ENCODE results near the gene SLC44A3.

SLC44A3 gene

GRCh38 chr1:94856868-94857267 is 36.7 kb downstream of the SLC44A3 start:
- Histone ChIP-seq H3K4me3 (no peak overlapping the region), H3K4me1 (peaks cover 15% of the 10 kb centered on the region), H3K27me3 (ENCODE audit: low read depth) (no peaks in the 10 kb centered on the region), H3K36me3 (replicated peaks) (no peaks in the 10 kb centered on the region), H3K9me3 (no peaks in the 10 kb centered on the region)
- no peak for DNase-seq (ENCODE audit: low spot score in 2 of 2)
- in situ Hi-C loops (cut with MboI; ENCODE audit: low sequenced_read_pairs), result loop anchor here (10.0 kb wide), 1 partner anchor 68 kb away; the partner anchor contains the start of gene CNN3

DNA sequence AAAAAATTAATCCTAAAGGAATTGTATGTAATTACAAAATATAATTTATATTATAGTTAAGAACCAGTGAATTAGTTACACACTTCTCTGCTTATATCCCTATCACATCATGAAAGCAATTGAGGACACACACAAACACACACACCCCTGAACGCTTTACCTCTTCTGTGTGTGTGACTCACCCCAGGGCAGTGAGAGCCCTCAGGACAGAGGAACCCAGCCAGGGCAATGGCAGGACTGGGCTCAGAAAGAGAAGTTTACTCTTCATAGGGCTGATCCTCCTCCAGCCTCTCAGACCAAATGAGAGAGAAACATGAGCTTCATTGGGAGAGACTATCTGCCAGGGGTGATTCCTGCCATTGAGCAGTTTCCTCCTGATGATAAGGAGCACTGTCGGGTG is 38.1 kb downstream of the SLC44A3 start:
- no peak for DNase-seq (ENCODE audit: low spot score in 2 of 2)
- Histone ChIP-seq H3K9me3 (no peaks in the 10 kb centered on the region), H3K27me3 (ENCODE audit: low read depth) (no peaks in the 10 kb centered on the region), H3K4me3 (no peak overlapping the region), H3K4me1 (peaks cover 15% of the 10 kb centered on the region), H3K36me3 (replicated peaks) (no peaks in the 10 kb centered on the region)
- in situ Hi-C loops (cut with MboI; ENCODE audit: low sequenced_read_pairs), result loop anchor here (10.0 kb wide), 1 partner anchor 67 kb away; the partner anchor contains the start of gene CNN3

DNA sequence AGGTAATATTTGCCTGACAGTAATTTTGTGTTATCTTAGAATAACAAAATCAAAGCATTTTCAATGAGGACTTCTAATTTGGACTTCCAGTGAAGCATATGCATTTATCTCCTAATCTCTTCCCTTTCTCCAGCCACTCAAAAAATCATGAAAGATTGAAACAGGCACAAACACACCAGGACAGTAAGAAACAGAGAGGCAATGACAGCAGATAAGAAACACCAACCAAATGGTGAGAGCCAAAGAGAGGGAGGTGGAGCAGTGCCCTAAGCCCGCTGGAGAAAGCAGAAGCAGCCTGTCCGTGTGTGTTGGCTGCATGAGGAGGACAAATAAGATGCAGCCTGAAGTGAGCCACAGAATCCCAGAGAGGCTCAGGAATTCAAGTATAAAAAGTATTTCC is 39.0 kb downstream of the SLC44A3 start:
- in situ Hi-C loops (cut with MboI; ENCODE audit: low sequenced_read_pairs), result loop anchor here (10.0 kb wide), 1 partner anchor 66 kb away; the partner anchor contains the start of gene CNN3
- Histone ChIP-seq H3K4me1 (peaks cover 15% of the 10 kb centered on the region), H3K9me3 (no peaks in the 10 kb centered on the region), H3K36me3 (replicated peaks) (no peaks in the 10 kb centered on the region), H3K27me3 (ENCODE audit: low read depth) (no peaks in the 10 kb centered on the region), H3K4me3 (no peak overlapping the region)
- no peak for DNase-seq (ENCODE audit: low spot score in 2 of 2)

DNA sequence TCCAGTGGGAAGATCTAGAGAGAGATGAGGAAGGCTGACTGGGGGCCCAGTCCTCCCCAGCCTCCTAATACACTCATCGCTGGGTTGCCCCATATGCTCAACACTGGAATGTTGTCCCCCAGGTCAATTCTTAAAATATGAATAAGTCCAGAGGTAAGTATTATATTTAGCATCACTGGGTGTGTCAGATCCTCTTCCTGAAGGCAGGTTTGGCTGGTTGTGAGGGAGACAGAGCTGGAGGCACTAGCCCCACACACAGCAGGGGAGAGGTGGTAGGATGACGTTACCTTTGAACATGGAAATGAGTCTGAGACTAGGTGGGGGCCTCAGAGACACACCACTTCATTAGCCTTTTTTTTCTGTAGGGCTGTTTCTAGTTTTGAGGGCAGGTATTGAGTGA is 42.6 kb downstream of the SLC44A3 start:
- H3K27me3 ChIP-seq (ENCODE audit: low read depth), result no peaks in the 10 kb centered on the region
- no peaks in the 10 kb centered on the region for H3K9me3 ChIP-seq
- DNase-seq (ENCODE audit: low spot score in 2 of 2), result no peak
- peaks cover 40% of the 10 kb centered on the region for H3K4me1 ChIP-seq
- no peaks in the 10 kb centered on the region for H3K36me3 ChIP-seq (replicated peaks)
- no peak overlapping the region for H3K4me3 ChIP-seq
- in situ Hi-C loops (cut with MboI; ENCODE audit: low sequenced_read_pairs), result no loop called here

DNA sequence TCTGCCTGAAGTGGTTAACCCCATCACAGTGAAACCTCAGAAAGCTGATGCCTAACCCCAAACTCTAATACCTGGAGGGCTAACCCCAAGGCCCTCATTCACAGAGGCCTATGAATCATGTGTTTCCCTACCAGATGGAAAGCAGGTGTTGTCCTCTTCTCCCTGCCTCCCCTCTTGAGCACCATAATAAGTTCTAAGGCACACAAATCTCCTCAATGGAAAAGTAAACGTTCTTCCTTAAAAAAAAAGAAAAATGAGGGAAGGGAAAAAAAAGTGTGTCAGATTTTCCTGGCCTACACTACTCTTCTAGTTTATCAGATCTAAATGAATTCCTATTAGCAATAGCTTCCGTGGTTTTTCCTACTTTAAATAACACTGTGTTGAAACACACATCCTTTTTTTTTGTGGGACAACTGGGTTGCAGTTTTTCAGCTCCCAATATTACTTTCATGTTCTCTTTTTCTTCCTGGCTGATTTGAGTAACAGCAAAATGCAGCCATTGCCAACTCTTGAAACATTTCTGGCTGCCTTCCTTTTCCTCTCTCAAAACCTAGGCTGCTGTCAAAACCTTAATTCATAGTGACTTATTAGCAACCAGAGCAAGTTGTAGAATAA is 43.2 kb downstream of the SLC44A3 start:
- H3K27me3 ChIP-seq (ENCODE audit: low read depth), result no peaks in the 10 kb centered on the region
- no peak overlapping the region for H3K4me3 ChIP-seq
- peaks cover 41% of the 10 kb centered on the region for H3K4me1 ChIP-seq
- no peak for DNase-seq (ENCODE audit: low spot score in 2 of 2)
- no peaks in the 10 kb centered on the region for H3K36me3 ChIP-seq (replicated peaks)
- in situ Hi-C loops (cut with MboI; ENCODE audit: low sequenced_read_pairs), result no loop called here
- H3K9me3 ChIP-seq, result no peaks in the 10 kb centered on the region

GRCh38 chr1:94863919-94864318 is 43.8 kb downstream of the SLC44A3 start:
- Histone ChIP-seq H3K9me3 (no peaks in the 10 kb centered on the region), H3K36me3 (replicated peaks) (no peaks in the 10 kb centered on the region), H3K4me1 (peaks cover 41% of the 10 kb centered on the region), H3K4me3 (no peak overlapping the region), H3K27me3 (ENCODE audit: low read depth) (no peaks in the 10 kb centered on the region)
- DNase-seq (ENCODE audit: low spot score in 2 of 2), result no peak
- in situ Hi-C loops (cut with MboI; ENCODE audit: low sequenced_read_pairs), result no loop called here

DNA sequence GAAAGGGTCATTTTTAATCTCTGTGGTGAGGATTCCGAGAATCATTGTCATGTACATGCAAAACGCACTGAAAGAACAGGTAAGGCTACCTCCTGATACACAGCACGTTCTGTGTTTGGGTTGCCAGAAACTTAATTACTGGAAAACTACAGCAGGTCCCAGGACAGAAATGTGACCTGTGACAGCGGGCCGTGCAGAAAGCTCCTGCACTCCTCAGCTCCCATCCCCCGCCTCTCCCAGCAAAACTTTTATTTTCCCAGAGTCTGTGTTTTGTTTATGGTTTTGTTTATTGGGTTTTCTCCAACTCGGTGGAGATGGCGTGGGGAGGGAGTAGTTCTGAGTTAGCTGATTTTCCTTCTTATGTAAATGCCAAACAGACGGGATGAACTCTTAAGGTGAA is 44.7 kb downstream of the SLC44A3 start:
- Histone ChIP-seq H3K36me3 (replicated peaks) (no peaks in the 10 kb centered on the region), H3K4me3 (no peak overlapping the region), H3K9me3 (no peaks in the 10 kb centered on the region), H3K4me1 (peaks cover 37% of the 10 kb centered on the region), H3K27me3 (ENCODE audit: low read depth) (no peaks in the 10 kb centered on the region)
- in situ Hi-C loops (cut with MboI; ENCODE audit: low sequenced_read_pairs), result no loop called here
- peak in 1 of 2 experiments; percentile 35 for DNase-seq (ENCODE audit: low spot score in 2 of 2)

- peak; percentile 63 to 81 for DNase-seq (ENCODE audit: low spot score in 2 of 2)
These were observed 45.2 kb downstream of the SLC44A3 start for GRCh38 chr1:94865360-94865759.

GRCh38 chr1:94866164-94866807 is 46.1 kb downstream of the SLC44A3 start:
- in situ Hi-C loops (cut with MboI; ENCODE audit: low sequenced_read_pairs), result no loop called here

More at GRCh38 chr1:94865360-94865759, 45.2 kb downstream of the SLC44A3 start:
- H3K36me3 ChIP-seq (replicated peaks), result no peaks in the 10 kb centered on the region
- no peaks in the 10 kb centered on the region for H3K9me3 ChIP-seq
- peaks cover 34% of the 10 kb centered on the region for H3K4me1 ChIP-seq
- H3K4me3 ChIP-seq, result no peak overlapping the region
- H3K27me3 ChIP-seq (ENCODE audit: low read depth), result no peaks in the 10 kb centered on the region
- in situ Hi-C loops (cut with MboI; ENCODE audit: low sequenced_read_pairs), result no loop called here

DNA sequence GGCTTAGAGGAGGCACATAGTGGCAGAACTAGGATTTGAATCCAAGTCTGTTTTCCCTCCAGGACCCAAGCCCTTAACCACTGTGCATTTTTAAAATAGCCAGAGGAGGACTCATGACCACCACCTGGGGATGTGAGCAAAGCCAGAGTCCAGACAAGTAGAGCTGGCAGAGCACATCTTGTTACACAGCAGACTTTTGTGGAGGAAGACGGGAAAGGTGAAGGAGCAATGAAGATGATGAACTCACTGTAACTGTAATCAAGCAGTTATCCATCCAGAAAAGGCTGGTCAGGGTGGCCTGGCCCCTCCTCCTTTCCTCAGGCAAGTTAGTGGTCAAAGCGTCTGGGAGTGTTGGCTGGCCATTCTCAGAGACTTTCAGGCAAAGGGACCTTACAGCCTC is 50.9 kb downstream of the SLC44A3 start:
- peaks cover 13% of the 10 kb centered on the region for H3K4me1 ChIP-seq
- DNase-seq (ENCODE audit: low spot score in 2 of 2), result no peak
- in situ Hi-C loops (cut with MboI; ENCODE audit: low sequenced_read_pairs), result no loop called here

More at GRCh38 chr1:94866164-94866807, 46.1 kb downstream of the SLC44A3 start:
- no peaks in the 10 kb centered on the region for H3K9me3 ChIP-seq
- H3K4me3 ChIP-seq, result no peak overlapping the region
- peak; percentile 25 to 40 for DNase-seq (ENCODE audit: low spot score in 2 of 2)
- no peaks in the 10 kb centered on the region for H3K27me3 ChIP-seq (ENCODE audit: low read depth)
- peaks cover 30% of the 10 kb centered on the region for H3K4me1 ChIP-seq
- no peaks in the 10 kb centered on the region for H3K36me3 ChIP-seq (replicated peaks)

GRCh38 chr1:94872771-94873495 is 52.8 kb downstream of the SLC44A3 start:
- in situ Hi-C loops (cut with MboI; ENCODE audit: low sequenced_read_pairs), result no loop called here
- peaks cover 4% of the 10 kb centered on the region for H3K4me1 ChIP-seq
- H3K9me3 ChIP-seq, result no peaks in the 10 kb centered on the region
- H3K4me3 ChIP-seq, result no peak overlapping the region
- no peak for DNase-seq (ENCODE audit: low spot score in 2 of 2)
- H3K36me3 ChIP-seq (replicated peaks), result no peaks in the 10 kb centered on the region
- H3K27me3 ChIP-seq (ENCODE audit: low read depth), result no peaks in the 10 kb centered on the region

More for the DNA sequence above, 50.9 kb downstream of the SLC44A3 start:
- Histone ChIP-seq H3K9me3 (no peaks in the 10 kb centered on the region), H3K27me3 (ENCODE audit: low read depth) (no peaks in the 10 kb centered on the region), H3K36me3 (replicated peaks) (no peaks in the 10 kb centered on the region), H3K4me3 (no peak overlapping the region)

GRCh38 chr1:94873520-94874351 is 53.6 kb downstream of the SLC44A3 start:
- Histone ChIP-seq H3K4me3 (no peak overlapping the region), H3K36me3 (replicated peaks) (no peaks in the 10 kb centered on the region), H3K4me1 (peaks cover 4% of the 10 kb centered on the region), H3K27me3 (ENCODE audit: low read depth) (no peaks in the 10 kb centered on the region), H3K9me3 (no peaks in the 10 kb centered on the region)
- DNase-seq (ENCODE audit: low spot score in 2 of 2), result no peak
- in situ Hi-C loops (cut with MboI; ENCODE audit: low sequenced_read_pairs), result no loop called here

GRCh38 chr1:94874423-94874822 is 54.3 kb downstream of the SLC44A3 start:
- Histone ChIP-seq H3K27me3 (ENCODE audit: low read depth) (no peaks in the 10 kb centered on the region), H3K4me1 (peaks cover 4% of the 10 kb centered on the region), H3K4me3 (no peak overlapping the region), H3K36me3 (replicated peaks) (no peaks in the 10 kb centered on the region), H3K9me3 (no peaks in the 10 kb centered on the region)
- no peak for DNase-seq (ENCODE audit: low spot score in 2 of 2)
- in situ Hi-C loops (cut with MboI; ENCODE audit: low sequenced_read_pairs), result no loop called here

Data from HAP-1 (cell line).